GM23248 (cell line): ENCODE measurements around the gene RUNX1.

Experiments
- EZH2 ChIP-seq: fragments of 200-600 bp; sonication (generic); IDR thresholded peaks from 2 replicates; pipeline ENCODE4 v1.6.1; 2018; ENCODE audit warnings: antibody characterized with exemption, mild to moderate bottlenecking; ENCODE audit not compliant: insufficient read depth, poor library complexity, severe bottlenecking
- EZH2phosphoT487 ChIP-seq: fragments of 200-600 bp; sonication (generic); IDR thresholded peaks from 2 replicates; pipeline ENCODE4 v1.6.1; 2018; ENCODE audit warnings: antibody characterized with exemption, moderate library complexity, mild to moderate bottlenecking, low read depth; ENCODE audit not compliant: insufficient read depth

DNA sequence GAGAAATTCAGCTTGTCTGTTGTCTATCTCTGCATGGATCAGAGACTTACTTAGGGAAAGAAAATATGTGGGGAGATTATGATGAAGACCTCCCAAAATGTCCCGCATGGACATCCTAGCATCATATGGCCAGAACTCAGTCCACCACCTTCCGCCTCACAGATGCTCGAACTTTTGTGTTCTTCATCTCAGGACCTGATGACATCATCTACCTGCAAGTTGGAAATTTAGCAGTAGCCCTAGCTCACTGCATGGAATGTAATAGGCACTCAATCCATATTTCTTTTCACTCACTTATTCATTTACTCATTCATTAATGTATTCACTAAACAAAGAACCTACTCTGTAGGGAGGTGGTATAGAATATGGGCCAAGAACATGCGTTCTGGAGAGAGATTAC is 283.5 kb downstream of the RUNX1 start:
- TF ChIP-seq EZH2phosphoT487 (no peak), EZH2 (no peak)
